ENCODE results near the gene COL27A1.

Gene COL27A1

DNA sequence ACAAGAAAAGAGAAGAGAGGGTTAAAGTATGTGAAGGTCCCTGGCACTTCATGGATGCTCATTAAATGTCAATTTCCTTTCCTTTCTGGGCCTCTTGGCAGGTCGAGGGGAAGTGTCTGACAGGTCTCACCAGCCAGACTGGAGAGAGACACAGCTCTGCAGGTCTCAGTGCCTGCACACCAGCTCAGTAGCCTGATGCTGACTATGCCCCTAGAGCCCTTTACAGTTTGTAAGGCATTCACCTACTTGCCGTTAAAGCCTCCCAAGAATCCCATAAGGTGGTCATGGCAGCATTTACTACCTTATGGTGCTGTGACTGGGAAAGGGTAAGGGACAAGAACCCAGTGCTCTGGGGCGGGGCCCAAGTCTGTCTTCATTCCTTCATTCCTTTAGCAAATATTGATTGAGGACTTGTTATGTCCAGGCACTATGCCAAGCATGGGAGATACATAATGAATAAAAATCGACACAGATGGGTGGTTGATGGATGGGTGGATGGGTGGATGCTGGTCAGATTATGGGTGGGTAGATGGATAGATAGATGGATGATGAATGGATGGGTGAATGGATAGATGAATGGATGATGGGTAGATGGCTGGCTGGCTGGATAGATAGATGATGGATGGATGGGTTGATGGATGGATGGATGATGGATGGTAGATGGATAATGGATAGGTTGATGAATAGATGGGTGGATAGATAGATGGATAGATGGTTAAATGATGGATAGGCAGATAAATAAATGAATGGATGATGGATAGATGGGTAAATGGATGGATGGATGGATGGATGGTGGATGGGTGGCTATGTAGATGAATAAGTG is 34.9 kb upstream of the COL27A1 start:
- TF ChIP-seq CTCF (IDR thresholded peaks at IDR 0.05), result no peak

DNA sequence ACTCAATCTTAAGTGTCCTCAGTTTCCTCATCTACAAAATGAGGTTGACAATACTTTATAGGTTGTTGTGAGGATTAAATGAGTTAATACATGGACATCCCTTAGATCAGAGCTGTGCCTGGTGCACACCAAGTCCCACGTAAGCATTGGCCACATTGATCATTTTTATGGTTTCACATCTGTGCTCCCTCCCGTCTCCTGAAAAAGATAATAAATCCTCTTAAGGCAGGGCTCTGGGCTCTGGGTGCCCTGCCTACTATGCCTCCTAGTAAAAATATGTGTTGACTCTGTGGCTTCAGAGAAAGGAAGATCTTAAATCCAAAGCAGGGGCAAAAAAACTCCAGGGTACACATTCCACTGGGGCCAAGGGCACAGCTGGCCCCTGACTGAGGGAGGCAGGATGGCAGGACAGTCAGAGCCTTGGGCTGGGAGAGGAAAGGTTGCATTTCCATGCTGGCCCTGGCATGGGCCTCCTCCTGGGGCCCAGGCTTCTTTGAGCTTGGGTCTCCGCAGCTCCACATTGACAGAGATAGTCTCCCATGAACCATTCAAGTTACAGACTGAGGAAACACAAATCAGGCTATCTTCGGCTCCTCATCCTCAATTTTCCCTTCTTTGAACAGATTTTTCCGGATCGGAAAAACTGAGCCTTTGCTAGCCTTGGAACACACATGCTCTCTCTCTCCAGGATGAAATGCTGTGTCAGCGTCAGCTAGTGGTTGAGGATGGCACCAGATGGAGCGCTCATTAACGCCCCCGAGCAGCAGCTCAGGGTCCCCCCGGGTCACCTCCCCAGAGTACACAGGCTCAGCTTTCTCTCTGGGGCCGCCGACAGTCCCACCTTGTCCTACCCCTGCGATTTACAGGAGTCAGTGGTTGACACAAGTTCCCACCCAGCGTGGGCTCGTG is 33.9 kb upstream of the COL27A1 start:
- no peak for TF ChIP-seq CTCF (IDR thresholded peaks at IDR 0.05)

GRCh38 chr9:114122136-114123027 is 33.0 kb upstream of the COL27A1 start:
- TF ChIP-seq CTCF (IDR thresholded peaks at IDR 0.05), result no peak

DNA sequence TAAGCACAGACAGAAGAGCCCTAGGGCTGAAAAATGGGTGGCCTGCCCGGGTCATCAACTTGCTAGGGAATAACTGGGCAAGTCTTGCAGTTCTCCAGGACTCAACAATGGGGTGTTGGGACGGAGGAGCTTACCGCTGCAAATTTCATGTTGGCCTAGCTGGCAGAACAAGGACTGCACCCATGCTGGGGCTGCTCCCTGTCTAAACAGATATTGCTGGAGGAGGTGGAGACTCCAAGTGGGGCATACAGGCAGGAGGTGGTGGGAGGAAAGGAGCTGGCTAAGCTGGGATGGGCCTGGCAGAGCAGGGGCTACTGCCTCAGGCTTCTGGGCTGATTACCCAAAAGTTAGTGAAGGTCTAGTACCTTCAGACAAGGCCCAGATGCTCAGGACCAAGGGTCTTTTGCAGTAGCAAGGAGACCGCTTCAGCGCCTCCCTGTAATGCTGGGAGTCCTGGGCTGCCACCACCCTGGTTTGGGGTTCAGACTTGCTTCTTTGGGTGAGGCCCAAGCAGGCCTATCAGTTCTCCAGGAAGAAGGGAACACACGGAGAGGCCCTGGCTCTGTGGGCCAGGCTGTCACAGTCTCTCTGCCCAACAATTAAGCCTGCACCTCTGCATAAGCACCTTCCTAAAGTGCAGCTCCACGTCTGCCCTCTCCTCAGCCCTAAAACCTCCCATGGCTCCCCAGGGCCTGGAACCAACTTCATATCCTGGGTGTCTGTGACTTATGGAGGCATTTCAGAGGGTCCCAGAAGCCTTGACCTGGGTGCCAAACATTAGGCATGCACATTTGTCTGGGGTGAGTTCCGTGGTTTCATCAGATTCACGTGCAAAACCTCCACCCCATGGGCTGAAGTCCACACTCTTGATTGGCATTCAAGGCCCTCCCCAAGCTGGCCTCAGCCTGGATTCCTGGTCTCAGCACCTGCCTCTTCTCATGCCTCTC is 32.0 kb upstream of the COL27A1 start:
- TF ChIP-seq CTCF (IDR thresholded peaks at IDR 0.05), result no peak

- no peak for TF ChIP-seq CTCF (IDR thresholded peaks at IDR 0.05)
These were observed 31.2 kb upstream of the COL27A1 start for GRCh38 chr9:114124138-114124537.

GRCh38 chr9:114124666-114125475 is 30.5 kb upstream of the COL27A1 start:
- TF ChIP-seq CTCF (IDR thresholded peaks at IDR 0.05), result no peak
